SIG-M5 treated with dmso at 0.1 percent for 504 hours (cell line): ENCODE results near the gene TOP2A.

Experiments
- DNase-seq: peaks from one replicate; lab custom pipeline; 2025; ENCODE audit not compliant: unreplicated experiment; lab: John Stamatoyannopoulos, UW

The TOP2A gene, protein sequence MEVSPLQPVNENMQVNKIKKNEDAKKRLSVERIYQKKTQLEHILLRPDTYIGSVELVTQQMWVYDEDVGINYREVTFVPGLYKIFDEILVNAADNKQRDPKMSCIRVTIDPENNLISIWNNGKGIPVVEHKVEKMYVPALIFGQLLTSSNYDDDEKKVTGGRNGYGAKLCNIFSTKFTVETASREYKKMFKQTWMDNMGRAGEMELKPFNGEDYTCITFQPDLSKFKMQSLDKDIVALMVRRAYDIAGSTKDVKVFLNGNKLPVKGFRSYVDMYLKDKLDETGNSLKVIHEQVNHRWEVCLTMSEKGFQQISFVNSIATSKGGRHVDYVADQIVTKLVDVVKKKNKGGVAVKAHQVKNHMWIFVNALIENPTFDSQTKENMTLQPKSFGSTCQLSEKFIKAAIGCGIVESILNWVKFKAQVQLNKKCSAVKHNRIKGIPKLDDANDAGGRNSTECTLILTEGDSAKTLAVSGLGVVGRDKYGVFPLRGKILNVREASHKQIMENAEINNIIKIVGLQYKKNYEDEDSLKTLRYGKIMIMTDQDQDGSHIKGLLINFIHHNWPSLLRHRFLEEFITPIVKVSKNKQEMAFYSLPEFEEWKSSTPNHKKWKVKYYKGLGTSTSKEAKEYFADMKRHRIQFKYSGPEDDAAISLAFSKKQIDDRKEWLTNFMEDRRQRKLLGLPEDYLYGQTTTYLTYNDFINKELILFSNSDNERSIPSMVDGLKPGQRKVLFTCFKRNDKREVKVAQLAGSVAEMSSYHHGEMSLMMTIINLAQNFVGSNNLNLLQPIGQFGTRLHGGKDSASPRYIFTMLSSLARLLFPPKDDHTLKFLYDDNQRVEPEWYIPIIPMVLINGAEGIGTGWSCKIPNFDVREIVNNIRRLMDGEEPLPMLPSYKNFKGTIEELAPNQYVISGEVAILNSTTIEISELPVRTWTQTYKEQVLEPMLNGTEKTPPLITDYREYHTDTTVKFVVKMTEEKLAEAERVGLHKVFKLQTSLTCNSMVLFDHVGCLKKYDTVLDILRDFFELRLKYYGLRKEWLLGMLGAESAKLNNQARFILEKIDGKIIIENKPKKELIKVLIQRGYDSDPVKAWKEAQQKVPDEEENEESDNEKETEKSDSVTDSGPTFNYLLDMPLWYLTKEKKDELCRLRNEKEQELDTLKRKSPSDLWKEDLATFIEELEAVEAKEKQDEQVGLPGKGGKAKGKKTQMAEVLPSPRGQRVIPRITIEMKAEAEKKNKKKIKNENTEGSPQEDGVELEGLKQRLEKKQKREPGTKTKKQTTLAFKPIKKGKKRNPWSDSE (N-terminal part only)

GRCh38 chr17:40417609-40418427 is at the start of gene TOP2A:
TOP2A (minus strand) TSS chr17:40417896; CDS start chr17:40417791, 105 bp downstream.
- peak; percentile 100 for DNase-seq

DNA sequence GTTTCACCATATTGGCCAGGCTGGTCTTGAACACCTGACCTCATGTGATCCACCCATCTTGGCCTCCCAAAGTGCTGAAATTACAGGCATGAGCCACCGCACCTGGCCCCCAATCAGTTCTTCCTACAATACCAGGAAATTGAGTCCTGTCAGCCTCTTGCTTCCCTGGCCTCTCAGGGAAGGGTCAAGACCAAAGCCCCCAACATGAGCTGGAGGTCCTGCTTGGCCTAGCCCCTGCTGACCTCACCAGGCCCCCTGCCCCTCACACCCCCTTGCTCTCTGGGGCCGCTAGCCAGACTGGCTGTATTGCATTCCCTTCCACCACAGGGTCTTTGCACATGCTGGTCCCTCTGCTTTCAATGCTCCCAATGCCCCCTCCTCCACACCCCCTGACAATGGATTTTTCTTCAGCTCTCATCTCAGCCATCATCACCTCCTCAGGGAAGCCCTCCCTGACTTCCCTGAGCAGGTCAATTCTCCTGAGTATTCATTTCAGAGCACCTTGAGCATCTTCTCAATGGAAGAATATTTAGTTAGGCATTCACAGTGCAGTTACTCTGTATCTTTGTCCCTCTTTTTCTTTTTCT is 49.7 kb upstream of the TOP2A start:
- DNase-seq: no peak

DNA sequence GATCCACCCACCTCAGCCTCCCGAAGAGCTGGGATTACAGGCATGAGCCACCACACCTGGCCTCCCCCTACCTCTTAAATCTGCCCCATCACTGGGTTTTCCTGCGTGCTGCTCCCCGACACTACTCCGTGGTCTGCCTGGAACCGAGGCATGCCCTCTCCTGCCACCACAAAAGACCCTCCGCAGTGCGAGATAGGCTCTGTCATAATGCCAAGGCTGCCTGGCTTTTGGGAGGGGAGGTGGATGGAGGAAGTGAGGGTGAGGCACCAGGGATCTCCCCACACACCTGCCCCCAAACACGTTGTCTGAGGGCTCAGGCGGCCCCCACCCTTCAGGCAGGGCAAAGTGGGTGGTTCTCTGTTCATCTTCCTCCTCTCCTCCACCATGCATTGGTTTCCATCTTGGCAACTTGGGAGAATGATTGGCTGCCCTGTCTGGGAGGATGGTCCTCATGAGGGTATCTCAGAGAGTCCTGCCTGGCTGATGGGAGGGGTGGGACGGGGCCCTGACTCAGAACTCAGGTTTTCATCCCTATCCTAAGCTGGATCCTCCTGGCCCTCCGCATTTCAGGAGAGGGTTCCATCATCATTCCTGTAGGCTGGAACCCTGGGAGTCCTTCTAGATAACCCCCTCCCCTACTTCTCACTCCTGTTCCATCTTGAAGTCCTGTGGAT is 48.7 kb upstream of the TOP2A start:
- no peak for DNase-seq

- no peak for DNase-seq
These were observed 46.7 kb upstream of the TOP2A start for GRCh38 chr17:40464392-40464855.

GRCh38 chr17:40463122-40463550 is 45.4 kb upstream of the TOP2A start:
- no peak for DNase-seq

- no peak for DNase-seq
These were observed 44.8 kb upstream of the TOP2A start for GRCh38 chr17:40462343-40463121.

- DNase-seq: no peak
These were observed 44.1 kb upstream of the TOP2A start for GRCh38 chr17:40461732-40462342.

- no peak for DNase-seq
These were observed 43.5 kb upstream of the TOP2A start for GRCh38 chr17:40460968-40461731.

- no peak for DNase-seq
These were observed 42.9 kb upstream of the TOP2A start for GRCh38 chr17:40460604-40460967.

DNA sequence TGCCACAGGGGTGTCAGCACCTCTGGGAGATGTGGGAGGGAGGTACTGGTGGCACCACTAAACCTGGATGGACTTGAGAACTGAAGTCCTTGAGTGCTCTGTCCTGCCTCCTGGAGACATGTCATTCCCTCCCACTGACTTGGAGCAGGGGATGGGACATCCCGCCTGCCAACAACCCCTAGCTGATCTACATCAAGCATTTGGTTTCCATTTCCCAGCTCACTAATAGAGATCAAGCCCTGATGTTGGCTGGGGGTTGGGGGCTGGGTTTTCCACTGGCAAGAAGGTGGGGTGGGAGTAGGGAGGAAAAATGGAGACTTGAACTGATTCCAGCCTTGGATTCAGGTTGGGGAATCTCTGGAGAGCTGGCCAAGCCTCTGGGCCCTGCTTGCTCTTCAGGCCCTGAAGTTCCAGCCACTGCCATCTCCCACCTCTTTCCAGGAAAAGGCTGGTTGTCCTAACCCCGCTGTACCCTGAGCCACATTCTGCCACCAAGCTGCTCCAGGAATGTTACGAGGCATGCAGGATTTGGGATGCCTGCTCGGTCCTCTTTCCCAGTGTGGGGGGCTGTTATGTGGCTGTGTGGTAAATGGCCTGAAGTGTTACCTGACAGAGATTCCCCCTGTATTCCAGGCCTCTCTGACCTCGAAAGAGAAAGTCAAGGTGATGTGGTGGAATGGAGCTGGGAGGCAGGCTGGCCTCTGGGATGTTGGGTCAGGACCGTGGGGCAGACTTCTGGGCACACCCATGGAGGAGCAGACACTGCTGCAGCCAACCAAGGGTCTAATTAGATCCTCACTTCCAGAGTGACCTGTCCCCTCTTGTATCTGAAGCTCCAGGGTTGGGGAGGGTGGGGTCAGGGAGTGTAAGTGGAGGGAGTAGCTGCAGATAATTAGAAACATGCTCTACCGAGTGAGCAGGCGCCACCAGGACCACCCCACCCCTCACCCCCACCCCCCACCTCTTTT is 42.2 kb upstream of the TOP2A start:
- DNase-seq: no peak

- no peak for DNase-seq
These were observed 41.3 kb upstream of the TOP2A start for GRCh38 chr17:40458851-40459482.

GRCh38 chr17:40457964-40458791 is 40.5 kb upstream of the TOP2A start:
- no peak for DNase-seq

GRCh38 chr17:40457369-40457768 is 39.7 kb upstream of the TOP2A start:
- DNase-seq: no peak

DNA sequence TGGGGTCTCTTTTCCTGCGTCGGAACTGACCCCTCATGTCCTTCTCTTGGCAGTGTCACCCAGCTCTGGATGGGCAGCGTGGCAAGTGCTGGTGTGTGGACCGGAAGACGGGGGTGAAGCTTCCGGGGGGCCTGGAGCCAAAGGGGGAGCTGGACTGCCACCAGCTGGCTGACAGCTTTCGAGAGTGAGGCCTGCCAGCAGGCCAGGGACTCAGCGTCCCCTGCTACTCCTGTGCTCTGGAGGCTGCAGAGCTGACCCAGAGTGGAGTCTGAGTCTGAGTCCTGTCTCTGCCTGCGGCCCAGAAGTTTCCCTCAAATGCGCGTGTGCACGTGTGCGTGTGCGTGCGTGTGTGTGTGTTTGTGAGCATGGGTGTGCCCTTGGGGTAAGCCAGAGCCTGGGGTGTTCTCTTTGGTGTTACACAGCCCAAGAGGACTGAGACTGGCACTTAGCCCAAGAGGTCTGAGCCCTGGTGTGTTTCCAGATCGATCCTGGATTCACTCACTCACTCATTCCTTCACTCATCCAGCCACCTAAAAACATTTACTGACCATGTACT is 38.8 kb upstream of the TOP2A start:
- DNase-seq: no peak

DNA sequence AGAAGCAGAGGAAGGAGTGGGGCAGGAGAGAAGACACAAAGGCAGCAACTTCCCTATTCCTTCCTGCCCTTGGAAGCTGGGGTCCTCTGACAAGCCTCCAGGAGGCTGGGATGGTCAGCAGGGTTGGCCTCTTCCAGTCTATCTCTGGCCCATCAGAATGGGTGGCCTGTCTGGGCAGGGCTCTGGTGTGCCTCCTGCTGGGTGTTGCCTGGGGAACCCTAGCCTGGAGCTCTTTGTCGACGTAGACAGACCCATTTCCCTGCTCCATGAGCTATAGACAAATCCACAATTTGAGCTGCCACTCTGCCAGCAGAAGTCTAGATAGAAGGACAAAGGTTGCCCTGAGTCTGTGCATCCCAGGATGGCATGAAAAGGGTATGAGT is 36.9 kb upstream of the TOP2A start:
- DNase-seq: no peak
